CD14-positive monocyte (primary cell): ENCODE results near the gene DACT3. TPM values are rescaled to one million over a fixed set of nuclear protein-coding genes. Genes with fewer than 3 reads are reported as not detected.

ENCODE experiments used
- DNase-seq, 3 donors: peaks; one replicate each; pipeline ENCODE4 v3.0.0-alpha.2; 2011 to 2022
- H2AFZ ChIP-seq: 2 replicates; pipeline ENCODE4 v1.6.0; 2012; ENCODE audit warnings: mild to moderate bottlenecking, low read depth, low read length, inconsistent platforms; ENCODE audit not compliant: insufficient read depth, poor library complexity, severe bottlenecking
- H3K27ac ChIP-seq, 2 donors: 1 replicate in 1 of 2; 2 replicates in 1 of 2; pipeline ENCODE4 v1.5.1; 2012 to 2013; ENCODE audit warnings: low read length in 2 of 2, control low read depth in 1 of 2, inconsistent platforms in 1 of 2, low read depth in 1 of 2, mild to moderate bottlenecking in 1 of 2
- H3K27me3 ChIP-seq, 2 donors: one replicate each; pipeline versions ENCODE4 v1.6.0 to v1.6.1; 2011 to 2013; ENCODE audit warnings: low read length in 2 of 2; ENCODE audit not compliant: control insufficient read depth in 2 of 2, insufficient read depth in 2 of 2
- H3K36me3 ChIP-seq, 2 donors: replicated peaks in 1 of 2; 1 replicate in 1 of 2; 2 replicates in 1 of 2; pipeline versions ENCODE4 v1.5.1 to v1.6.1; 2012 to 2013; ENCODE audit warnings: low read length in 2 of 2, control low read depth in 1 of 2, inconsistent platforms in 1 of 2, mild to moderate bottlenecking in 1 of 2; ENCODE audit not compliant: insufficient read depth in 2 of 2, control insufficient read depth in 1 of 2
- H3K4me1 ChIP-seq, 2 donors: 1 replicate in 1 of 2; 2 replicates in 1 of 2; pipeline versions ENCODE4 v1.5.1 to v1.6.1; 2012 to 2013; ENCODE audit warnings: low read length in 2 of 2, control low read depth in 1 of 2, inconsistent platforms in 1 of 2, mild to moderate bottlenecking in 1 of 2, moderate library complexity in 1 of 2; ENCODE audit not compliant: insufficient read depth in 2 of 2, control insufficient read depth in 1 of 2
- H3K4me2 ChIP-seq: replicated peaks from 2 replicates; pipeline ENCODE3; 2012; ENCODE audit warnings: low read length, moderate library complexity, mild to moderate bottlenecking; ENCODE audit not compliant: poor library complexity, severe bottlenecking; ENCODE audit errors: extremely low read depth
- H3K4me3 ChIP-seq, 3 experiments: fragments of 200-600 bp in 1 of 3; sonication (generic) in 1 of 3; replicated peaks in 1 of 3; 1 replicate in 2 of 3; 2 replicates in 1 of 3; pipeline ENCODE4 v1.5.1; 2011 to 2013; ENCODE audit warnings: low read length in 3 of 3, mild to moderate bottlenecking in 3 of 3, control low read depth in 2 of 3, low read depth in 2 of 3, inconsistent platforms in 1 of 3, moderate library complexity in 1 of 3
- H3K79me2 ChIP-seq: 2 replicates; pipeline ENCODE4 v1.6.0; 2012; ENCODE audit warnings: mild to moderate bottlenecking, control low read depth, inconsistent platforms, low read length, moderate library complexity; ENCODE audit not compliant: insufficient read depth
- H3K9ac ChIP-seq: 2 replicates; pipeline ENCODE4 v1.6.0; 2017; ENCODE audit warnings: low read length, mild to moderate bottlenecking; ENCODE audit not compliant: insufficient read depth, poor library complexity, severe bottlenecking
- H3K9me3 ChIP-seq, 2 donors: replicated peaks in 1 of 2; 1 replicate in 1 of 2; 2 replicates in 1 of 2; pipeline versions ENCODE4 v1.5.1 to v1.6.1; 2012 to 2013; ENCODE audit warnings: low read length in 2 of 2, control low read depth in 1 of 2; ENCODE audit not compliant: control insufficient read depth in 1 of 2, insufficient read depth in 1 of 2
- H4K20me1 ChIP-seq: 2 replicates; pipeline ENCODE4 v1.6.0; 2012; ENCODE audit warnings: mild to moderate bottlenecking, low read length, control low read depth, moderate library complexity; ENCODE audit not compliant: insufficient read depth
- H3K27ac Mint-ChIP-seq, 7 donors: one replicate each; pipeline ENCODE4 v1.8.0; 2020; ENCODE audit warnings: mild to moderate bottlenecking in 7 of 7, mixed read lengths in 7 of 7, moderate library complexity in 6 of 7, inconsistent platforms in 2 of 7
- H3K27me3 Mint-ChIP-seq, 3 donors: one replicate each; pipeline ENCODE4 v1.8.0; 2021 to 2022; ENCODE audit warnings: low read depth in 3 of 3, mild to moderate bottlenecking in 3 of 3, mixed read lengths in 3 of 3, moderate library complexity in 3 of 3, inconsistent platforms in 1 of 3
- H3K36me3 Mint-ChIP-seq, 2 donors: one replicate each; pipeline ENCODE4 v1.8.0; 2020; ENCODE audit warnings: mixed read lengths in 2 of 2, inconsistent platforms in 1 of 2, mild to moderate bottlenecking in 1 of 2
- H3K4me1 Mint-ChIP-seq: one replicate; pipeline ENCODE4 v1.8.0; 2020; ENCODE audit warnings: mild to moderate bottlenecking, mixed read lengths
- H3K4me3 Mint-ChIP-seq, 2 donors: one replicate each; pipeline ENCODE4 v1.8.0; 2020; ENCODE audit warnings: mild to moderate bottlenecking in 2 of 2, mixed read lengths in 2 of 2, moderate library complexity in 1 of 2
- H3K9me3 Mint-ChIP-seq, 7 donors: one replicate each; pipeline ENCODE4 v1.8.0; 2020 to 2022; ENCODE audit warnings: mixed read lengths in 7 of 7, mild to moderate bottlenecking in 6 of 7, moderate library complexity in 6 of 7, inconsistent platforms in 2 of 7
- CTCF ChIP-seq: fragments of 200-600 bp; IDR thresholded peaks from one replicate; pipeline ENCODE4 v1.8.0; 2022; ENCODE audit warnings: antibody characterized with exemption, mild to moderate bottlenecking
- WGBS: methylation state at CpG from one replicate; pipeline ENCODE4 v1.1.5; 2013; ENCODE audit warnings: missing lambda C conversion rate; ENCODE audit not compliant: insufficient coverage; 5-methylcytosine and 5-hydroxymethylcytosine counted together
- intact Hi-C, 2 donors: fragments of 100-400 bp; cut with micrococcal nuclease; formaldehyde crosslinking; loops; one replicate each; pipeline versions ENCODE4 v1.15.0 to v1.15.1; 2023
- polyA plus RNA-seq, 3 donors: library from polyadenylated mRNA; depleted of rRNA in 1 of 3; unstranded in 2 of 3; stranded (reverse) in 1 of 3; fragments of 300-500 nt in 2 of 3; fragments of >200 nt in 1 of 3; fragmentation: Illumina TruSeq in 2 of 3; gene quantifications; 1 replicate in 2 of 3; 2 replicates in 1 of 3; pipeline ENCODE4 v1.2.3, GENCODE V29; 2012 to 2021

The DACT3 gene
- polyA plus RNA-seq, 3 donors, result 0.05 to 0.23 (median 0.09) TPM

GRCh38 chr19:46606019-46606418 lies 55.0 kb downstream of the DACT3 start:
- 91% methylated on average over 11 of the region's 11 CpGs for WGBS
- H3K27me3 Mint-ChIP-seq, result peaks cover 6 to 9% (median 7%) of the 10 kb centered on the region in 3 donors
- no peaks in the 10 kb centered on the region for H3K27me3 ChIP-seq
- no peak overlapping the region for H3K4me3 ChIP-seq
- no peak overlapping the region for H3K4me2 ChIP-seq
- no peak overlapping the region for H3K27ac Mint-ChIP-seq
- H3K36me3 ChIP-seq, result peaks cover 49 to 54% of the 10 kb centered on the region in 2 donors
- H3K27ac ChIP-seq, result no peak overlapping the region
- no peak overlapping the region for H2AFZ ChIP-seq
- peaks cover 52% of the 10 kb centered on the region for H3K79me2 ChIP-seq
- no peak for DNase-seq
- H3K4me1 Mint-ChIP-seq, result peaks cover 43% of the 10 kb centered on the region
- H3K36me3 Mint-ChIP-seq, result peaks cover 62 to 70% of the 10 kb centered on the region in 2 donors
- no peaks in the 10 kb centered on the region for H3K9me3 ChIP-seq
- peaks cover 0 to 3% (median 0%) of the 10 kb centered on the region in 7 donors for H3K9me3 Mint-ChIP-seq
- no peak overlapping the region for H3K4me3 Mint-ChIP-seq
- intact Hi-C loops, result loop anchor here in 1 of 2 donors (10.0 kb wide), 1 partner anchor 51 kb away; no protein-coding TSS in a partner anchor
- no peak overlapping the region for H3K9ac ChIP-seq
- peaks cover 86% of the 10 kb centered on the region for H4K20me1 ChIP-seq
- TF ChIP-seq CTCF, result no peak
- H3K4me1 ChIP-seq, result peaks cover 30 to 33% of the 10 kb centered on the region in 2 donors

- Histone ChIP-seq H3K4me1 (peaks cover 24 to 29% of the 10 kb centered on the region in 2 donors), H3K4me2 (no peak overlapping the region), H3K9ac (no peak overlapping the region), H3K4me3 (no peak overlapping the region), H3K79me2 (peaks cover 52% of the 10 kb centered on the region), H4K20me1 (peaks cover 80% of the 10 kb centered on the region), H3K27me3 (no peaks in the 10 kb centered on the region), H3K27ac (no peak overlapping the region), H2AFZ (no peak overlapping the region), H3K9me3 (no peaks in the 10 kb centered on the region), H3K36me3 (peaks cover 49 to 54% of the 10 kb centered on the region in 2 donors)
- peaks cover 6 to 7% (median 7%) of the 10 kb centered on the region in 3 donors for H3K27me3 Mint-ChIP-seq
- H3K27ac Mint-ChIP-seq, result no peak overlapping the region
- 94% methylated on average over 8 of the region's 16 CpGs for WGBS
- peaks cover 0 to 3% (median 0%) of the 10 kb centered on the region in 7 donors for H3K9me3 Mint-ChIP-seq
- DNase-seq, result no peak
- peaks cover 56 to 64% of the 10 kb centered on the region in 2 donors for H3K36me3 Mint-ChIP-seq
- peaks cover 37% of the 10 kb centered on the region for H3K4me1 Mint-ChIP-seq
- intact Hi-C loops, result loop anchor here in 1 of 2 donors (10.0 kb wide), 1 partner anchor 51 kb away; no protein-coding TSS in a partner anchor
- TF ChIP-seq CTCF, result no peak
- H3K4me3 Mint-ChIP-seq, result no peak overlapping the region
These were observed 55.6 kb downstream of the DACT3 start for GRCh38 chr19:46605356-46605821.
